Spleen (tissue), 7 donors: ENCODE results near the gene KIAA1217.

Experiments used
- POLR2A ChIP-seq, 3 donors: fragments of 450-650 bp; IDR thresholded peaks; one replicate each; pipeline ENCODE4 v1.5.1; 2017; ENCODE audit warnings: antibody characterized with exemption in 3 of 3, mild to moderate bottlenecking in 1 of 3
- POLR2AphosphoS5 ChIP-seq, 3 donors: sonication (generic); formaldehyde crosslinking; IDR thresholded peaks; one replicate each; pipeline ENCODE4 v1.5.1; 2017; ENCODE audit warnings: antibody characterized with exemption in 3 of 3
- TF ChIP-seq, protein P1 (sequence below), 11 experiments: fragments of 200-600 bp in 7 of 11; fragments of 450-650 bp in 4 of 11; sonication (generic) in 4 of 11; IDR thresholded peaks in 8 of 11; conservative IDR thresholded peaks in 3 of 11; 1 replicate in 7 of 11; 2 replicates in 4 of 11; pipeline versions ENCODE4 v1.4.0 to v1.8.0; 2016 to 2021; ENCODE audit warnings: antibody characterized with exemption in 11 of 11, inconsistent platforms in 4 of 11, mild to moderate bottlenecking in 1 of 11
- donor health status: DM: no; HTN: no; CAD: no; lungs with moderate emphysema.
- donor health status: DM: no; HTN: no; CAD: no.
- donor health status: DM: no; HTN: no; CAD: no.

DNA sequence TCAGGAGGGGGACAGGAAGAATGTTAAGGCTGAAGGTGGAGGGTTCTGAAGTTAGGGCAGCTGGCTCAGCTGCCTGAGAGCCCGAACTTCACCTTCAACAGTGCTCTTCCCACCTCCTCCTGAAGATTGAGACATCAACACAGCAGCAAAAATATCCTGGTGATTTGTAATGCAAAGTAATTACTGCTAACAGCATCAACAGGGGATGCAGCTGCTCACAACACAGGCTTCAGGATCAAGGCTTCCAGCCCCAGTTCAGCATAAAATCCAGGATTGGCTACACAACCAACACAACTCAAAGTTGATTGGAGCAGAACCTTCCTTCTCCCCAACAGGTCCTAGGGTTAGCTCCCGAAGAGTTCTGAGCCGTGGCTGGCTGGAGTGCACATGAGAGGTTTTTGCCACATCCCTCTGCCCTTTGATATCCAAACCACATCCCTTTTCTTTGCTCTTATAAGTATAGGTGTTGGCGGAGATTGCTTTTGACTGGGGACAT is 242.4 kb downstream of the KIAA1217 start:
- TF ChIP-seq, protein P1, sequence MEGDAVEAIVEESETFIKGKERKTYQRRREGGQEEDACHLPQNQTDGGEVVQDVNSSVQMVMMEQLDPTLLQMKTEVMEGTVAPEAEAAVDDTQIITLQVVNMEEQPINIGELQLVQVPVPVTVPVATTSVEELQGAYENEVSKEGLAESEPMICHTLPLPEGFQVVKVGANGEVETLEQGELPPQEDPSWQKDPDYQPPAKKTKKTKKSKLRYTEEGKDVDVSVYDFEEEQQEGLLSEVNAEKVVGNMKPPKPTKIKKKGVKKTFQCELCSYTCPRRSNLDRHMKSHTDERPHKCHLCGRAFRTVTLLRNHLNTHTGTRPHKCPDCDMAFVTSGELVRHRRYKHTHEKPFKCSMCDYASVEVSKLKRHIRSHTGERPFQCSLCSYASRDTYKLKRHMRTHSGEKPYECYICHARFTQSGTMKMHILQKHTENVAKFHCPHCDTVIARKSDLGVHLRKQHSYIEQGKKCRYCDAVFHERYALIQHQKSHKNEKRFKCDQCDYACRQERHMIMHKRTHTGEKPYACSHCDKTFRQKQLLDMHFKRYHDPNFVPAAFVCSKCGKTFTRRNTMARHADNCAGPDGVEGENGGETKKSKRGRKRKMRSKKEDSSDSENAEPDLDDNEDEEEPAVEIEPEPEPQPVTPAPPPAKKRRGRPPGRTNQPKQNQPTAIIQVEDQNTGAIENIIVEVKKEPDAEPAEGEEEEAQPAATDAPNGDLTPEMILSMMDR (IDR thresholded peaks at IDR 0.05 in 8 of 11, conservative IDR thresholded peaks at IDR 0.05 in 3 of 11), result no peak
- TF ChIP-seq POLR2A (IDR thresholded peaks at IDR 0.05), result no peak
- TF ChIP-seq POLR2AphosphoS5 (IDR thresholded peaks at IDR 0.05), result peak in 1 of 3 donors; percentile 10
